NCI-H2107 (cell line): ENCODE results near the gene ROR1.

ENCODE experiments used
- DNase-seq: peaks from one replicate; lab custom pipeline; 2025; lab: John Stamatoyannopoulos, UW

ROR1 gene

DNA sequence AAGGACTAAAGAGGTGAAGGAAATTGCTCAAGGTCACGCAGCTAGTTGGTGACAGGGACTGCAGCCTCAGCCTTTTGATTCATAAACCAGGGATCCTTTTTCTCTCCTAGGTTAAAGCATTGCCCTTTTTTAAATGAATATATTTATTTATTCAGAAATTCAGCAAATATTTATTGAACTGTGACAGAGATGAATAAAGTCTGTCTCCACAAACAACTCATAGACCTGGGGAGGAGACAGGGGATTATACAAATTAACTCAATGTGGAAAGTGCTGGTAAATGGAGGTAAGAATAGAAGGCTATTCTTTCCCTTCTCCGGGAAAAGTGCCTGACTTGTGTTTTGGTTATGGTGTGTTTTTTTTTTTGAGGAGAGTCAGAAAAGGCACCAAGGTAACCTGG is 110.7 kb downstream of the ROR1 start:
- DNase-seq: no peak

DNA sequence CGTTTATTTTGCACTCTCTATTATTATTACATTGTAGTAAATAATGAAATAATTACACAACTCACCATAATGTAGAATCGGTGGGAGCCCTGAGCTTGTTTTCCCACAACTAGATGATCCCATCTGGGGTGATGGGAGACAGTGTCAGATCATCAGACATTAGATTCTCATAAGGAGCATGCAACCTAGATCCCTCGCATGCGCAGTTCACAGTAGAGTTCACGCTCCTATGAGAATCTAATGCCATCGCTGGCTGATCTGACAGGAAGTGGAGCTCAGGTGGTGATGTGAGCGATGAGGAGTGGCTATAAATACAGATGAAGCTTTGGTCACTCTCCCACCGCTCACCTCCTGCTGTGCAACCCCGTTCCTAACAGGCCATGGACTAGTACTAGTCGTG is 112.1 kb downstream of the ROR1 start:
- no peak for DNase-seq

DNA sequence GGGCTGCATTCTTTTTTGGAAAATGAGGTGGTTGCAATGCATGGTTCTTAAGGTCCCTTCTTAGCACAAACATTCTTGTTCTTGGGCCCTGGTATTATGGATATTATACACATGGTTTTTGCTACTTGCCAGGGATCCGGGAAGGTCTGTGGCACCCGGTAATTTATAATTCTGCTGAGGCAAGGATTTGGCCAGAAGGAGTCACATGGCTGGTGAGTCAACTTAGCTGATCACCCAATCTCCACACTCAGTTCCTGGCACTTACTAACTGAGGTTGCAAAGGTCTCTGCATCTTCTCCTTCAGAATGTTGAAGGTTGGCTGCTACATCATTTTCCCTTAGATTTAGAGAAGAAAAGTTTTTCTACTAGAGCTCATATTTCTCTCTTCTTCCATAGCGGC is 112.5 kb downstream of the ROR1 start:
- DNase-seq: no peak

DNA sequence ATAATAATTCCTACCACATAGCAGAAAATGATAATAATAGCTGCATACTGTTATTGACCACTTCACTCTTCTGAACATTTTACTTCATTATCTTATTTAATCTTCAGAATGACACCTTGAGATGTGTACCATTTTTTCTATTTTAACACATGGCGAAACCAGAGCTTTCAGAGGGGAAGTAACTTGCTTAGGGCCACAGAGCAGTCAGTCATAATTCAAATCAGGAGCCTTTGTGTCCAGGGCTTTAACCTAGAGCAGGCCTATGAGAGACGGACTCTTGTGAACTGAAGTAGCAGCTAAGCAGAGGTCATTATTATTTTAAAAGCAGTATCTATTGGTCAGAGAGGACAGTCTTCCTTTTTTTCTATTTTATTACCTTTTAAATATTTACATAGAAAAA is 114.0 kb downstream of the ROR1 start:
- no peak for DNase-seq

DNA sequence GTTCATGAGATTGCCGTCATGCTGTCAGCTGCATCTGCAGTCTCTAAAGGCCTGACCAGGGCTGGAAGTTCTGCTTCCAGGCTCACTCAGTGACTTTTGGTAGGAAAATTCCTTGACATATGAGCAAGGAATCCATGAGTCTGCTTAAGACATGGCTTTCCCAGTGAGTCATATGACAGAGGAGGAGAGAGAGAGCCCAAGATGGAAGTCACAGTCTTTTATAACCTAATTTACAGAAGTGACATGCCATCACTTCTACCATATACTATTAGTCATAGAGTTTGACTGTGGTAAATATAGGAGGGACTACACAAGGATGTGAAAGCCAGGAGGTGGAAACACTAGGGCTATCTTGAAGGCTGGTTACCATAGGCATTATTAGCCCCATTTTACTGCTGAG is 115.2 kb downstream of the ROR1 start:
- DNase-seq: no peak

DNA sequence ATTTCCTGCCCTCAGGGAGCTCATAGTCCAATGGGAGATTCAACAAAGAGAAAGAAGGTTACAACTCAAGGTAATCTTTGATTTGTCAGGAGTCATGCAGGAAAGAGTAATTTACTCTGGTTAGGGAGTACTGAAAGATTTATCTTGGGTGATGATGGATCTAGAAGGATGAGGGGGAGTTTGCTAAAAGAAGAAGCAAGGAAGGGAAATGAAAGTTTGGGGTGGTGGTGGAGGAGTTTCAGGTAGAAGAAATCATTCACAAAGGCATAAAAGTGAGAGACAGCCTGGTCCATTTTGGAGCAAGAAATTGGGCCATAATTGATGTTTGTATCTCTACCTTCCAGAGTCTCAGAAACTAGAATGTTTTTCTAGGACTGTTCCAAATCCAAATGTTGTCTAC is 116.7 kb downstream of the ROR1 start:
- no peak for DNase-seq

DNA sequence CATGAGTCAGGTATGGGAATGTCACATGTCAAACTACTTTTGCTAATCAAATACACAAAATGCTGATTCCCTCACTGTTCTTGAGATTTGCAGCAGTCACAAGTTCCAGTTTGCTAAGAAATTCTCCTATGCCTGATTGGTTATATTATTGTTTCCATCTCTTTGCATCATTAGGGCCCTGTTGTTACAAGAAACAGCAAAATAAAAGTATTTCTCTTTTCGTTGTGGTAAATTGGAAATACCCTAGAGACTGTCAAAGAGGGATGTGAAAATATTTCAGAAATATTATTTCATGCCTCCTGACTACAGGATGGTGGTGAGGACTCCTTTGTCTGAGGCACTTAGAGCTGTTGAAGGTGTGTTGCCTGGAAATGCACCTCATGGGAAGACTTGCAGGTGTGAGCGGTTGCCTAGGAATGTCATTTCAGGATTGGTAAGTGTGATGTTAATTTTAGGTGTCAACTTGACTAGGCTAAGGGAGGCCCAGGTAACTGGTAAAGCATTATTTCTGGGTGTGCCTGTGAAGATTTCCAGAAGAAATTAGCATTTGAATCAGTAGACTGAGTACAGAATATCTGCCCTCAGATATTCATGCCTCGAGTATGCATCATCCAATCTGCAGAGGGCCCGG is 117.4 kb downstream of the ROR1 start:
- no peak for DNase-seq

DNA sequence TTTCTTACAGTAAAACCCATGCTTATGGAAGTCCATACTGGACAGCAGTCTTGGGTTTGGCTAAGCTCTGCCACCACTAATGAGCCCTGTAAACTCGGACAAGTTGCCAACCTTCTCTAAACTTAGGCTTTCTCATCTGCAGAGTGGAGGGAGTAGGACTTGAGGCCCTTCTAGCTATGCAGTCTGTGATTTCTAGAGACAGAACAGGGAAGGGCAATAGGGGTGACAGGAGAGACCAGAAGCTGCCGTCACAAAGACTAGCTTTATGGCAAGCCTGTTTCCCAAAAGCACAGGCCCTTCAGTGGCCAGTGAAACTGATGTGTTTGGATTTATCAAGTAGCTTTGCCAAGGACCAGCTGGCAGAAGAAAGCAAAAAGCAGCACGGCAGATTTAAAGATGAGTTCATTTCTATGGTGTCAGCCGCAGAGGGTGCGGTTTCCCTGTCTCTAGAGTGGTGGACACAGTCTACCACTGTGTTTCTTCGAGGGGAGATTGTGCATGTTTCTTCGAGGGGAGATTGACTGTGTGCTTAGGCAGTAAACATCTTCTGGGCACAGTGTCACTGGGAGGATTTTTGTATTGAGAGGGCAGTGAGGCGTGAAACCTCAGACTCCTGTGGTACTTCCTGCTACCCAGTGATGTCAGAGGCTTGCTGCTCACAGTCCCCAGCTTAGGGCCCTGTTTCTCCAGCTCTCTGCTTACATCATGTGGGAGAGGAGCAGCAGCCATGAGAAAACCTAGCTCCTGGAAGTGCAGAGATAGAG is 119.0 kb downstream of the ROR1 start:
- peak; percentile 82 for DNase-seq

DNA sequence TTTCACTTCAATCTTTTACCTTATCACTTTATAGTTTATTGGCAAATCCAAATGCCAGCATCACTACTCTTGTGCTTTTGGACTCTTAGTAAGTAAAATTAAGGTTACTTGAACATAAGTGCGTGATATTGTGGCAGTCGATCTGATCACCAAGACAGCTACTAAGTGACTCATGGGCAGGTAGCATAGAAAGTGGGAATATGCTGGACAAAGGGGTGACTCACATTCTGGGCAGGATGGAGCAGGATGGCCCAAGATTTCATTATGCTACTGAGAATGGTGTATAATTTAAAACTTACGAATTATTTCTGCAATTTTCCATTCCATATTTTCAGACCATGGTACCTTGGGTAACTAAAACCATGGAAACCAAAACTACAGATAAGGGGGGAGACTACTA is 120.2 kb downstream of the ROR1 start:
- no peak for DNase-seq

DNA sequence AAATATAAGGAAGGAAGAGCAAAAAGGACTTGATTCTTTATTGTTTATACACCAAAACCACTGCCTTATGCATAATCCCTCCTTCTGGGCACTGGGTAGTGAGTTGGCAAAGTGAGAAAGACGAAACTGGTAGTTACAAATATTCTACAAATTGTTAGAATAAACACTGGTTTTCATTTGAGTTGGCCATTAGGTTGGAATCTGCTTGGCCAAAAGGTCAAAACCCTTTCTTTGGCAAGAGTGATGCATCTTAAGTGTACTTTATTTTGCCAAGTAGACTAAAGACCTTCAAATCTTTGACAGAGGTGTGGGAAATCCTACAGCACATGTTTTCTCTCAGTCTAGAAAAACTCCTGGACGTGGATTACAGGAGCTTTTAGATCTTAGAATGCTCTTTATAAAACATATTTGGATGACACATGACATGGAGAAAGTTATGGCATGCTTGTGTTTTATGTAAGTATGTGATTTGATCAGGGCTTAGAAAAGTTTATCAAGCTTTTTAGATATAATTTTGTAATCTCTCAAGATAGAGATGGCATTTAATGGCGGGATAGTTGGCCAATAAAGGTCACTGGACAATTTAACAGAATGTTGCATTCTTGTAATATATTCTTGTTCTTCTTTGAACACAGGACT is 120.9 kb downstream of the ROR1 start:
- no peak for DNase-seq

DNA sequence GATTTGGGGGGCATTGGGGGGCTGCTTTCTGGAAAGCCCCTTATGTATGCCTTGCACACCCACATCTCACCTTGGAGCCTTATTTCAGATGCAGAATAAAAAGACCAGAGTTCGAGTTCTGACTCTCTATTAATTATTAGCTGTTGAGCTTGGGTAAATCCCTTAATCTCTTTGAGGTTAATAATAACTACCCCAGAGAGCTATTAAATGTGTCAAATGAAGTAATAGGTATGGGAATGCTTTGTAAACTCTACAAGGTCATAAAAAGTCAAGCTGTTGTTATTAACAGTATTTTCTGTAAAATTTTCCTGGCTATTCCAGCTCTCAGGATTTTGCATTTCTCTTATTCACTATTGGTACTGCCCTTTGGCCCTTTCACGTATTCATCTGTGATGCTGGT is 122.9 kb downstream of the ROR1 start:
- no peak for DNase-seq

DNA sequence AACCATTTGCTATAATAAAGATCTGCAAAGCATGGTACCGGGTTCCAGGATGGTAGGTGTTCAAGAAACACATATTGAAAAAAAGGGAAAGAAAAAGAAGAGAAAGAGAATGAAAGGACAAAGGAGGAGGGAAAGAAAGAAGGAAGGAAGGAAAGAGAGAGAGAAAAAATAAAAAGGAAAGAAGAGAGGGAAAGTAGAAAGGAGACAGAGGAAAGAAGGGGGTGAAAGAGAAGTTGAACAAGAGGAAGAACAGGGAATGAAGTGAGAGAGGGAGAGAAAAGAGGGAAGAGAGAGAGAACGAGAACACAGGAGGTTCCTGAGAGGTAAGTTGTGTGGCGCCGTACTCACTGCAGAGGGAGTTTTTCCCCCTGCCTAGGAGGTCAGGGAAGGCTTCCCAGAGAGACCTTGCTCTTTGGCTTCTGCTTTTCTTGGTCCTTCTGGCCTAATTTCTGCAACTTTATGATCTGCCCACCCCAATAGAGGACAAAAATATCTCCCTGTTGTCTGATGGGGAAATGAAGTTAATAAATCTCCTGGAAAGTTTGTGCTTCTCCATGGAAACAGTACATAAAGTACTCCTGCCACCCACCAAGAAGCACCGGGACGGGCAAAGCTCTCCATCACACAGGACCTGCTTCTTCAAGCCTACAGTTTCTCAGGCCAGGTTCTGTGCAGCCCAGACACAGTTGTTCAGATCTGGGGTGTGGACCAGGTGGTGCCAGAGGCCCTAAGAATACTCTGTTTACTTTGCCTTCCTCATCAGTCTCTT is 124.8 kb downstream of the ROR1 start:
- DNase-seq: no peak

DNA sequence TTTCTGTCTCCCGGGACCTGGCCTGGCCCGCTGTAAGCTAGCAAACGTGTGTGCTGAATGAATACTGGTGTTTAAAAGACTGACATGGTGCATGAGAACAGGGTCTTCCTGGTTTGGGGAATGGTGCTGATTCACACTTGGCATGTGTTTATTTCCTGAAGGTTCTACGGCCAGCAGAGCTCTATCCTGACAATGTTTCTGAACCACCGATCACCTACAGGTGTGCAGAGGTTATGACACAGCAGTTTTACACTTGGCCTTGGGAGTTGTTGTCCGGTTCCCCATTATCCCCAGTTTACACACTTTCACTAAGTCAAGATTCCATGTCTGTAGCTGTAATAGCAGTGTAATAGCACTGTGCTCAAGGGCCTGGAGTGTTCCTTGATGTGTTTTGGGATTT is 127.3 kb downstream of the ROR1 start:
- DNase-seq: no peak

DNA sequence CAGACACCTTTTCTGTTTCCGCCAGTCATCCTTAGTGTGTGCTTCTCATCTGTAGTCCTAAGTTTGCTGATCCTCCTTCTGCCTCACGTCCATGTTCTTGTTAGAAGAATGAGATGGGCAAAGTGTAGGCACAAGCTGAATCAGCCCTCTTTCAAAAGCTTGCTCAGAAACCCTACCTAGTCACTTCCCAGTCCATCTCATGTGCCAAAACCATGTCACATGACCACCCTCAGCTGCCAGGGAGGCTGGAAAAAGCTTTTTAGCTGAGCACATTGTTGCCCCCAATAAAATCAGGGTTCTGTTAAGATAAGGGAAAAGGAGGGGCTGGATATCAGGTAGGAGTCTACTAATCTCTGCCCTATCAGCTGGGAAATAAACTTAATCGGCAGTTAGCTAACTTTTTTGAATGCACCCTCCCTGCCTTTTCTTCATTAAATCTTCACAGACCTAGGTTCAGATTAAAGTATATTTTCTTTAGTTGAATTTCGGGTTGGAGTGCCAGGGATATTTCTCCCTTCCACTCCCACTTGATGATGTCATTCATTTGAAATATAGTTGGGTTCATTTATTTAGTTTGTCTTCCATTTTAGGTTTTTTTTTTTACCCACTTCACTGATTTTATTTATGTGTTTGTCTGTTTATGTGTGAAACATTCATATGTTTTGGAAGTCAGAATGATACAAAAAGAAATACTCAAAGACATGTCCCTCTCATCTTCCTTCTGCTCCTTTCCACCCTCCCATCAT is 129.2 kb downstream of the ROR1 start:
- DNase-seq: no peak

DNA sequence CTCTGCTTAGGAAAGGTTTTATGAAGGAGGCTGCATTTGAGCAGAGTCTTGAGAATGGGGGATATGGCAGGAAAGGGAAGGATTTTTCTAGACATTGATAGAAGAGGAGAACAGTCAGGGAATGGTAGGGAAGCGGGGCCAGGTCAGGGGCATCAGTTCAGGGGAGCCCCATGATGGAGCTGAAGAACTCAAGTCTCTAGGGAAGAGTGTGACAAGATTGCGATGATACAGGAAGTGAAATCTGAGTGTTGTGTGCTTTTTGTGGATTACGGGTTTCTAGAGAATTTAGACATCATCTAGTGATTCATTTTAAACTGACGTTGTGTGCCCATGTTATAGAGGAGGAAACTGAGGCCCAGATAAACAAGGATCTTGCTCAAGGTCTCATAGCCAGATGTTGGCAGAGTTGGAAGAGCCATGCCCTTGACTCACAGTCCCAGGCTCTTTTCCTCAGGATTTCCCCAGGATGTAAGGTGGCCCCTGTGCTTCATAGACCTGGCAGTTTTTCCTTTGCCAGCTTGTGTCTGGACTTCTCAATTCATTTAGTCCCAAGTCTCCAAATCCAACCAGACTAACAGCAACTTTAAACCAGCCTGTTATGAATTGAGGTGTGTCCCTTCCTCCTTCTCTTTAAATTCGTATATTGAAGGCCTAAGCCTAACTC is 130.3 kb downstream of the ROR1 start:
- DNase-seq: no peak

DNA sequence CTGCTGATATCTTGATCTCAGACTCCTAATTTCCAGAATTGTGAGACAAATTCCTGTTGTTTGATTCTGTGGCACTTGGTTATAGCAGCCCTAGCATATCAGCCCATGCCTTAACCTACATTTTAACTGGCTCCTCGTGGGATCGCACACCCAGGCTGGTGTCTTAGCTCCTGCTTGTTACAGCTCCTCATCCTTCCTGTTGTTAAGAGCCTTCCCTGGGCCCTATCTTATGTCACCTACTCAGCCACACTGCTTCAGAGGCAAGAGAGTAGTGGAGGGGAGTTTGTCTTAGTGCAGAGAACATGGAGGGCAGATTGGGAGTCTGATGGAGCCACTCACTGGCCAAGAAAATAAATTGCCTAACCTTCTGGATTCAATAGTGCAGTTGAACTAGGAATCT is 131.0 kb downstream of the ROR1 start:
- DNase-seq: no peak

DNA sequence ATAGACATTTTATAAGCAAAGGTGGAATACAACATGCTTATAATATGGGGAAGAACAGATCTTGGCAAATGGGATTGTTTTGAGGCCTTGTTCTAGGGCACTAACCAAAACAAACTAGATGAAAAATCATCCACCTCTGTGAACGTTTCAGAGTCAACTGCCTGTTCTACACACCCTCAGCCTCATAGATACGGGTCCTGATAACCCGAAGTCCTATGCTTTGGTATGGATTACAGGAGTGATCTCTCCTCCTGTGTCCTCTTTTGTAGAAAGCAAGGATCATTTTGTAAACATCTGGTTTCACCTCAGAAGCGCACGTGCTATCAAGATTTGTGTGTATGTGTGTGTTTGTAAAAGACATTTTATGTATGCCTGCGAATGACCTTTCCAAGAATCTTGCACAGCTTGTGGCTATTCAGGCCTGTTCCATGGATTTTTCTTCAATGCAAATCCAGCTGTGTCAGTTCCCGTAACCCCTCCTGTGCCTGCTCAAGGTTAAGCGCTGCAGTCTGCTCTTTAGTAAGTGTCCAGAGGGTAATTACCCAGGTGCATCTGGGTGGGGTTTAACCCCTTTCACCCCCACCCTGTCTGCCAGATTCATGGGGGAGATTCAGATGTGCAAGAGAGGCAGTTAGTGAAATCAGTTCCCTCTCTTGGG is 132.4 kb downstream of the ROR1 start:
- no peak for DNase-seq

DNA sequence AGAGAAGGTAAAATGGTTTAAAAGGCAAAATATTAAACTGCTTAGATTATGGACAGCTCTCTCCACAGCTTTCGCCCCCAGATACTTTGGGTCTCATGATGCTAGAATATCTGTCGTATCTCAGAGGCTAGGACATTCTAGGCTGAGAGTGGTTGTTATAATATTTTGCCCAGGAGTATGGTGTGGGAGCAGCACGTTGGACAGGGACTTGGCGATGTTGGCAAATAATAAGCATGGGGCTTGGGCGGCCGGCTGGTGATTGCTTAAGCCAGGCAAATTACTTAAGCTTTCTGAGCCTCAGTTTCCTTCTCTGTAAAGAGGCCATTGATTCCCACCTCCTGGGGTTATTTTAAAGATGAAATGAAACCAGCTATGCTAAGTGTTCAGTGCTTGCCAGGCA is 133.2 kb downstream of the ROR1 start:
- DNase-seq: no peak

DNA sequence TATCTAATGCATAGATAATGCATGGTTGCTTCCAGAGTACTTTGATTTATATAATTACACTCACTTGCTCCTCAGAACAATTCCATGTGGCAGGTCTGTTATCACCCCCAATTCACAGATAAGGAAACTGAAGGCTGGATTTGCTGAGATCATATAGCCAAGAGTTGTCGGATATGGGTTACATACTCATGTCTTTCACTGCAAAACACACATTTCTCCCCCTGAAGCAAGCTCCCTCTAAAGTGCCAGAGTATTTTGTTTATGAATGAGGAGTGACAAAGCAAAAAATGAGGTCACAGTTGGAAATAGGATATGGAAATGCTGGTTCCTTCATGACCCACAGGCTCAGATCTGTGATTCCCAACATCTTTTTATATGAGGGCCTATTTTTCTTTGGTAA is 134.2 kb downstream of the ROR1 start:
- no peak for DNase-seq

DNA sequence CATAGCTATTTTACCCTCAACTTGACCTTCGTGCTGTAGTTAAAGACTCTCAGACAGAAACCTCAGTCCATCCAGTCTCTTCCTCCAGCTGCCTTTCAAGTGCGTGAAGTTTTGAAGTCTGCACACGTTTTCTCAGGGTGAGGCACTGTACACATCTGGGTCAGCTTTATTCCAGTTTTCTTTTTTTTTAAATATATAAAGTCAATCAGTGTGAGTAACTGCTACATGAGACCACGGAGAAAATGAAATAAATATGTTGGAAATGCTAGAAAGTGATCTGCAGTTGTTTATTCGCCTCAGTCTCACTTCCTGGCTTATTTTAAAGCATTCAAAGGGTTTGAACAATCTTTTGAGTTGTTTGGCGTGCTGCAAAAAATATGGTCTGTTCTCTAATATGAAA is 135.7 kb downstream of the ROR1 start:
- no peak for DNase-seq

DNA sequence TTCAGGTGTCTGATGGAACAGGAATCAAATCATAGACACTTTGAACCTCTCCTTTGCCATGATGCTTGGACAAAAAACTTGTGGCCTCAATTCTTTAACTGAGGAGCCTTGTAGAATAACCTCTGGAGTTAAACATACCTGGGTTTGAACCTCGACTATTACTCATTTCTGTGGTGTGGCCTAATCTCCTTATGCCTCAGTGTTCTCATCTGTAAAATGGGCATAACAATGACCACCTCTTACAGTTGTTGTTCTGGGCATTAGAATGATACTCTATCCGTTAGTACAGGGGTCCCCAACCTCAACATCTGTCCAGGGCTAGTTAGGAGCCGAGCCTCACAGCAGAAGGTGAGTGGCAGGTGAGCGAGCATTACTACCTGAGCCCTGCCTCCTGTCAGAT is 137.2 kb downstream of the ROR1 start:
- DNase-seq: no peak
